CD4-positive, alpha-beta T cell treated with Interleukin-6 at 100 ng/mL for 8 hours (primary cell): Measurements from ENCODE around the gene NTHL1.

ENCODE experiments used
- DNase-seq: peaks from one replicate; pipeline ENCODE4 v3.0.0-alpha.2; 2020; ENCODE audit warnings: mixed read lengths, low spot score

The NTHL1 gene

GRCh38 chr16:2008009-2008526 is 39.6 kb downstream of the NTHL1 start:
- DNase-seq: no peak

DNA sequence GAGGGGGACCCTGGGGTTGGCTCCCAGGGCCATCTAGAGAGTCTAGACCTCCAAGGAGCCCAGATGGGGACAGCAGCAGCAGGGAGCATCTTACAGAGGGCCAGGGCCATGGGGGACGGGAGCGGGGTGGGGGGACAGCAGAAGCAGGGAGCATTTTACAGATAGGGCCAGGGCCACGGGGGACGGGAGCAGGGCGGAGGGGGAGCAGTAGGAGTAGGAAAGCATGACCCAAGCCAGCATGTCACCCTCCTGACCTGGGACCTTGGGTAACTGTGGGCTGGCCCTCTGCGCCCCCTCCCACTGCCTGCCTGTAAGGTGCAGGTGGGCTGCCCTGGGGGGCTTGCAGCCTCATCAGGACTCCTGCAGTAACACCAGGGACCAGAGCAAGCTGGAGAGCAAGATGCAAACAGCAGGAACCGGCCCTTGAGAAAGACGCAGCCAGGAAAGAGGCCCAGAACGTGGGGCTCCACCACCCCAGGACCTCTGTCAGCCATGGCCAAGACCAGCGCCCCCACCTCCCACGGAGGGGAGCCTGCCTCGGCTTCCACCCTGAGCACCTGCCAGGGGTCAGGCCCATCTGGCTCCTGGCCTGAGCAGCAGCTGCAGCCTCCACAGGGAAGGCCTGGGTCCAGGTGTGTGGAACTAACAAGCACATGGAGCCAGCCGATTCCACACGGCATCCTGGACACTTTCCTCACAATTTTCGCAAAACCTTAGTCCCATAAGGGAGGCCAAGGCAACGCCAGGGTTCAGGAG is 40.4 kb downstream of the NTHL1 start:
- no peak for DNase-seq

GRCh38 chr16:2006317-2006716 is 41.3 kb downstream of the NTHL1 start:
- no peak for DNase-seq

- DNase-seq: no peak
These were observed 42.0 kb downstream of the NTHL1 start for GRCh38 chr16:2005646-2006045.

DNA sequence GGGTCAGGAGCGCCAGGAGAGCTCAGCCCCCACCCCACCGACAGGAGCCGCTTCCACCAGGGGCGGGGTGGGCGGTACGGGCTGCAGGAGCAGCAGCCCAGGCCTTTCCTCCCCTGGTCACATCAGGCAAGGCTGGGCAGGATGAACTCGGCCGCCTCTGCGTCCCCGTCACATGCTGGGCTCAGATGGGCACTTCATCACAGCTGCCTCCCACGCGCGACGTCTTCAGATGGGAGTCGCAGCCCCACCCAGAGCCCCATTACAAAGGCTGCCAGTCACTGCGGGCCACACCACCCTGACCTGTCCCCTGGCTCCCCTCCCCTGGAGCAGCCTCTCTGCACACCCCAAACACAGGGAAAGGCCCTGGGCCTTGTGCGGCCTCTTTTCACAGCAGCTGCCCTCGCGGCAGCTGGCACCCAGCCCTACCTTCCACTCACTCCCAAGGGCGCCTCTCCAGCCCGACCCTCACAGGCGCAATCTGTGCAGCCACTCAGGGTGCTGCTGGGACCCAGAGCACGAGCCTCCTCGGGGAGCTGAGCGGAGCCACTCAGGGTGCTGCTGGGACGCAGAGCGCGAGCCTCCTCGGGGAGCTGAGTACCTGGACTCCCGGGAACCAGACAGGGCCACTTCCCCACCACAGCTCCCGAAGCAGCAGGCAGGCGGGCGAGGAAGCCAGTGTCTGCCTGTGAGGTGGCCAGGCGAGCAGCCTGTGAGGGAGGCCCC is 42.7 kb downstream of the NTHL1 start:
- no peak for DNase-seq

- peak; percentile 79 for DNase-seq
These were observed 43.6 kb downstream of the NTHL1 start for GRCh38 chr16:2003827-2004641.

DNA sequence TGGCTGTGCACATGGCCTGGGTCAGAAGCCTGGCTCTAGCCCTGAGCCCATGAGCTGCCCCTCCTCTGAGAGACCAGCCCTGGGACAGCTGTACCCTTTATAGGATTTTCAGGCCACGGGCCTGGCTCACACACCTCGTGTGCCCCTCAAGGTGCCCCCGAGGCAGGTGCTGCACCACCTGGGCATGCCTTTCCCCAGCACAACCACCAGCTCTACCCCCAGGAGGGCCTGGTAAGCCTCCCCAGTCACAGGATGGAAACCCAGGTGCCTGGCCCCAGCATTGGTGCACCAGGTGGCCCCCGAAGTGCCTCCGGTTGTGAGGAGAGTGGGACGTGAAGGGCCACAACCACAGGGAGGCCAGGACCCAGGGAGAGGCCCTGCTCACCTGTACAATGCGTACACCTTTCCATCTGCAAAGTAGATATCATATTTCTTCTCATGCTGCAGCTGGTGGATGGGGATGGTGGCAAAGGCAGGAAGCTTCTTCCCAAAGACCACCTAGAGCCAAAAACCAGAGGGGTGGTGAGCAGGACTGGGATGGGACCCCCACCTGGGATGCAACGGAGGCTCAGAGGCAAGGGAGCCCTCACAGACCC is 44.3 kb downstream of the NTHL1 start:
- no peak for DNase-seq

GRCh38 chr16:2002406-2003230 is 45.0 kb downstream of the NTHL1 start:
- no peak for DNase-seq

DNA sequence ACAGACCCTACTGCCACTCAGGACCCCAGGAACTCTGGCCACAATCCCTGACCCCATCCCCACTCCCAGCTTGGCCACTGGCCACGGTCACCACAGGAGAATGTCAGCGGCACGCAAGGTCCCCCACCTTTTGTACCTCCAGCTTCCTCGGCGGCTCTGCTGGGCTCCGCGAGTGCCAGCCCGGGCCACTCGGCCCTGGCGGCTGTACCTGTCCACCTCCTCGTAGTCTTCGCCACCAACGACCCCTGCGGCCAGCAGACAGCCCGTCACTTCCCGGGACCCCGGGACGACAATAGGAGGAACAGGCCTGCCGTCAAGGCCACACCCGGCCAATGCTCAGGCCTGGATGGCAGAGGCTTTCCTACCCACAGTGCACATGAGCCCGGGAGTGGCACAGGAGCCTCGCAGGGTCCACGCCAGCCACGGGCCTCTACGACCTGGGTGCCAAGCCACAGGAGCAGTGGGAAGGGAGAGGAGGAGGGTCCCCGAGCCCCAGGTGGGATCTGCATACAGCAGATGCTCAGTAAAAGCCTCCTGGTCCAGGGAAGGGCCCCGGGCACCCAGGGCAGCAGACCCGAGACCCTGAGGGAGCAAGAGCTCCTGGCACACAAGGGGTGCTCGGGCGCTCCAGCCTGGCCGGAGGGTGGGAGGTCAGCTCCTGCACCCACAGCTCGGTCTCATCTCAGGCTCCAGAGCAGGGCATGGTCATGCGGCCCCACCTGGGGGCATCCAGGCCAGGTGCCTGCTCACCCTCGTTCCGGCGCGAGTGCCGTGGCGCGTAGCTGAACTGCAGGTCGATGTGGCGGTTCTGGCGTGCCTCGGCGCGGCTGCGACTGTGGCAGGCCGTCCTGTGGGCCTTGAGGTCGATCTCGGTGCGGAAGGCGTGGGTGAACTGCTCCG is 45.9 kb downstream of the NTHL1 start:
- no peak for DNase-seq

DNA sequence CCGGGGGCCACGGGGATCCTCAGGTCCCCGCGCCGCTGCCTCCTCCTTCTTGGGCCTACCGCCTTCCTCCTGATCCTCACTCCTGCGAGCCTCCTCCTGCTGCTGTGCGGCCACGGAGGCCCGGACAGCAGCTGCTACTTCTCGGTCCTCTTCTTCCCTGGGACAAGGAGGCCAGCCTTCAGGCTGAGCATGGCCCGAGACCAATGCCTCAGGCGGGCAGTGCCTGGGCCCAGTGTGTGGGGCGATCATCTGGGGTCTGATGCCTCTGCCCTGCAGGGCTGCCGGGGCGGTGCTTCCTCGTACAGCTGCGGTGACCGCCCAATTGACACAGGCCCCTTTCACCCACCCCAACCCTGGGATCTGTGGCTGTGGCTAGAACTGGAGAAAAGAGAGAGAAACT is 46.6 kb downstream of the NTHL1 start:
- no peak for DNase-seq

GRCh38 chr16:1999866-2000514 is 47.6 kb downstream of the NTHL1 start:
- DNase-seq: no peak

DNA sequence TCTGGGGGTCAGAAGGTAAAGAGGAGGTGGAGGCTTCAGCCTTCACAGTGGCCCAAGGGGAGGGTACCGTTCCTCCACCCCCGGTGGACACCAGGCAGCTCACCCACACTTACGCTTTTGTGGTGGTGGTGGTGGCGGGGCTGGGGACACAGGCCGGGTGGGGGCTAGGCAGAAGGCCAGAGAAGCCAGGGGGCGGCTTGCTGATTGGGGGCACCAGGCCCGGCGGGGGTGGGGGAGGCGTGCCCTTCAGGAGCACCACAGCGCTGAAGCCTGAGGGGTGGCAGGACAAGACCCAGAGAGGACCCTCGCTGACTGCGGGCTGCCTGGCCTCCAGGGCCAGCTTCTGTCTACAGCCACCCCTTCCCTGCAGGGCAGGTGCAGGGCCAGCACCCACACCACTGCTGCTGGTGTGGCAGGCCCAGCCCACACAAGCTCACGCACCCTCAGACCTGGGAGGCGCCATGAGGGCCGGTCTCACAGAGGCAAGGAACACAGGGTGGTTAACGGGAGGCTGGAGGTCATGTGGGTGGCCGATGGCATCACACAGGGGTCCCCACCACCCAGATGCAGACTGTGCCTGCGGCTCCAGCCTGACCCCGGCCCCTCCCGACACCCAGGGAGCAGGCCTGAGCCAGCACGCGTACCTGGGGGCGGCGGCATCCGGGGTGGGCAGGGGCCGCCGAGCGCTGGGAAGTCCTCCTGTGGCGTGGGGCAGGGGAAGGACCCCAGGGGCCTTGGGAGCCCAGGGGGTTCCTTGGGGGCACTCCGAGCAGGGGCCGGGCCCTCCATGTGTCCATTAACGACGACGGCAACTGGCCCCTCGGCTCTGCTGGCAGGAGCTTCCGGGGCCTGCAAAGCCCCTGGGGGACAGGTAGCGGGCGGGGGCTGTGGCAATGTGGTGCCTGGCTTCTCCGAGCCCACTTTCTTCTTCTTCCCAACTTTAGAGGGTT is 48.5 kb downstream of the NTHL1 start:
- DNase-seq: no peak

DNA sequence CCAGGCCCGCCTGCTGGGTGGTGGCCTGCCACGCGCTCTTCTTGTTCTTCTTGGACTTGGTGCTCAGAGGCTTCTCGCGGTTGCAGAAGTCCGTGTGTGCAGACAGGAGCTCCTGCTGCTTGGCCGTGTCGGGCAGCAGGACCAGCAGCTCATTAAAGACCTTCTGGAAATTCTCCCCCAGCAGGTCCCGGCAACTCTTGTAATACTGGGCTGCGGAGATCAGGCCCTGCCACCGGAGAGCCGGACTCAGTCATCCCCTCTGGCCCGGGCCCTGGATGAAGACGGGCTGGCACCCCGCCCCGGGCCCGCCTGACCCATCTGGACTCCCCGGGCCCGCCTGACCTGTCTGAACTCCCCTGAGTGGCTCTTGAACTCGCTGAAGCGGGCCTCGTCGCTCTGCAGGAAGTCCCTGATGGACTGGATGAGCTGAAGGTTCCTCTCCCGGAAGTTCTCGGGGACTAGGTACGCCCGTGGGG is 49.2 kb downstream of the NTHL1 start:
- DNase-seq: no peak

- DNase-seq: no peak
These were observed 49.9 kb downstream of the NTHL1 start for GRCh38 chr16:1997494-1998359.

DNA sequence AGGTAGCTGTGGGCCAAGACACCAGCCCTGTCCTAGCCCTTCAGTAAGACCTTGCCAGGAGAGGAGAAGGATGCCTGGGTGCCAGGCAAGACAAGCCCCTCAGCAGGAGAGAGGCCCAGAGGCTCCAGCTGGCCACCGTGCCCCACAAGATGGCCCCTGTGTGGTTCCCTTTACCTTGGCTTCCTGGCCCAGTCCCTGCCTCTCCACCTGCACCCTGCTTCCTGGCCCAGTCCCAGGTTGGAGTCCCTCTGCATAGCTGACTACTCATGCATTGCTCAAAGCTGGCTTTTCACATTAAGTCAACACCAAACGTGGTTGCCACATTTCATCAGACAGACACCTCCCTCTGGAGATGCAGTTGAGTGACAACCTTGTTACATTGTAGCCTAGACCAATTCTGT is 53.9 kb downstream of the NTHL1 start:
- DNase-seq: no peak

DNA sequence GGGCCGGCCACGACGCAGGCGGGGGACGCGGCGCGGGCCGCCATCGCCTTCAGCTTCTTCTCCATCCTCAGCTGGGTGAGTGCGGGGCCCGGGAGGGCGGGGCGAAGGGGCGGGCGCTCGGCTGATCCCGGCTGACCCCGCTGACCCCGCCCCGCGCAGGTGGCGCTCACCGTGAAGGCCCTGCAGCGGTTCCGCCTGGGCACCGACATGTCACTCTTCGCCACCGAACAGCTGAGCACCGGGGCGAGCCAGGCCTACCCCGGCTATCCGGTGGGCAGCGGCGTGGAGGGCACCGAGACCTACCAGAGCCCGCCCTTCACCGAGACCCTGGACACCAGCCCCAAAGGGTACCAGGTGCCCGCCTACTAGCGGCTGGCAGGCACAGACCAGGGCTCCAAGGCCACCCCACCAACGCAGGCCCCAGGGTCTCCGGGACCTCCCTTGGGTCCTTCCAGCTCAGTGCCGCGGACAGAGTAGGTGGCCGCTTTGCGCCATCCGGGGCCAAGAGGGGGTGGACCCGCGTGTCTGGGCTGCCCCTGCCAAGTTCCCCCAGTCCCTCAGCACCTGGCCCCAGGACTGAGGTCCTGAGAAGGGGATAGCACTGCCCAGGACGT is 54.8 kb downstream of the NTHL1 start:
- no peak for DNase-seq
